EL (cell line): ENCODE results near the gene PHF1.
"Not testable (repeated sequence)": the region's sequence is repeated elsewhere in the genome, so short reads cannot be mapped to it uniquely, and the experiment has no call there.

Experiments used
- DNase-seq: peaks from one replicate; pipeline ENCODE4 v3.0.0-alpha.2; 2016

Gene PHF1

DNA sequence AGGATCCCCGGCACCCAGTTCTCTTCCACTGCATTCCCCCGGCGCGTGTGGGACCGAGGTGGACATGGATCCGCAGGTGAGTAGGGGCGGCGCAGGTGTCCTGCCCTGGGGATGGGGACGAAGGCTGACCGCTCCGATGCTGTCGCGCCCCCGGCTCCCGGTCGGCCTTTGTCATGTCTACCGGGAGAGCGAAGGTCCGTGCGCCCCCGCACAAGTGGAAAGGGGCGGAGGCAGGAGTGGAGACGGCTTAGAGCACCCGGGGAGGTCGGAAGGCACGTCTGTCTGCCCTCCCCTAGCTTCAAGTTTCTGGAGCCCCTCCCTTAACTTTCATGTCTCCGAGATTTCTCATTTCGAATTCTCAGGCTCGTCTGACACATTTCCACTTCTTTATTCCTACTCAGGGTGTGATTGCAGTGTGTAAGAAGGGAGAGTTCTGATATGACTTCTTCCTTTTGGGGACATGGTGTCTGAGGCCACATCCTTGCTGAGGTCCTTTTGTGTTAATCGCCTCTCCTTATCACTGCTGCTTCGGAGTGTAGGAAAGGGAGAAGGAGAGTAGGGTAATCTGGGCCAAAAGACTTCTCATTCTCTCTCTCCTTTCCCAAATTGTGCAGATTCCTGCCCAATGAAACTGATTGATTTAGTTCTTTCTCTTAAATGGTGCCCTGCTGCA, 18.8 kb upstream of the PHF1 start:
- peak; percentile 54 for DNase-seq

GRCh38 chr6:33392595-33392948, 18.2 kb upstream of the PHF1 start:
- no peak for DNase-seq

- no peak for DNase-seq
Measured at GRCh38 chr6:33392979-33393378, 17.8 kb upstream of the PHF1 start.

DNA sequence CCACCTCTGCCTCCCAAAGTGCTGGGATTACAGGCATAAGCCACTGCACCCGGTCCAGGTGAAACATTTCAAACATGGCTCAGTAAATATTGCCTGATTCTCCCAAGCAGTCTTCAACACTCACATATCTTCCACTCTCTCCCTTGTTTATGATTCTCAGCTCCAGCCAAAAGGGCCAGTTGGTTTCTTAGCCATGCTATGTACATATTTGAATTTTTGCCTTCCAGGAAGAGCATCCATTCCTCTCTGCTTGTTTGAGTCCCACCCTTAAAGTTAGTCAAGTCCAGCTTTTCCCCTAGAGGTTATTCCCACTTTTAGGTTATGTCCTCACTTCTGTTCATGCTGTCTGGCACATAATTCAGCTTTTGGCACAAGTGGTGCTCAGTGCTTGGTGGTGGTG, 13.3 kb upstream of the PHF1 start:
- no peak for DNase-seq

DNA sequence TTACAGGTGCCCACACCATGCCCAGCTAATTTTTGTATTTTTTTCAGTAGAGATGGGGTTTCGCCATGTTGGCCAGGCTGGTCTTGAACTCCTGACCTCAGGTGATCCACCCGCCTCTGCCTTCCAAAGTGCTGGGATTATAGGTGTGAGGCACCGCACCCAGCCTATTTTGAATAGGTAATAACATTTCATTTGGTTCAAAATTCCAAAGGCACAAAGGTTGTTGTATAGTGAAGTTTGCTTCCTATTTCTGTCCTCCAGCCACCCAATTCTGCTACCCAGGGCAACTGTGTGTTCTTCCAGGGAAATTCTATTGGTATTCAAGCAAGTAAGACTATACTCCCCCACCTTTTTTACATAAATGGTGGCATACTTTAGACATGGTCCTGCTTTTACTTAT, 12.2 kb upstream of the PHF1 start:
- DNase-seq: not testable (repeated sequence)

DNA sequence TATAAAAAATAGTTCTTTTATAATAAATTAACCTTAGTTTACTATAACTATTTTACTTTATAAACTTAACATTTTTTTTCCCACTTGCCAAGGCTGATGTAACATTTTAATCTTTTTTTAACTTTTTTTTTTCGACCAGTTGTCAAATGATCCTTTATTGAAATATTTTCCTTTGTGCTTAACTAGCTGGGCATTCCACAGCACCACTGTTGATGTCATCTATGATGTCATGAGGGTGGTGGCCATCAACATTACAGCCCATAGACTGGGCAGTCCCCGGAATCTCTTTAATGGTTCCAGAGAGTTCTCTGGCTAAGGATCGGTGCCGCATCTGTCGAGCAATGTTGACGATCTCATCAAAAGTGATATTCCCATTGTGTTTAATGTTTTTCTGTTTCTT, 10.9 kb upstream of the PHF1 start:
- DNase-seq: not testable (repeated sequence)

DNA sequence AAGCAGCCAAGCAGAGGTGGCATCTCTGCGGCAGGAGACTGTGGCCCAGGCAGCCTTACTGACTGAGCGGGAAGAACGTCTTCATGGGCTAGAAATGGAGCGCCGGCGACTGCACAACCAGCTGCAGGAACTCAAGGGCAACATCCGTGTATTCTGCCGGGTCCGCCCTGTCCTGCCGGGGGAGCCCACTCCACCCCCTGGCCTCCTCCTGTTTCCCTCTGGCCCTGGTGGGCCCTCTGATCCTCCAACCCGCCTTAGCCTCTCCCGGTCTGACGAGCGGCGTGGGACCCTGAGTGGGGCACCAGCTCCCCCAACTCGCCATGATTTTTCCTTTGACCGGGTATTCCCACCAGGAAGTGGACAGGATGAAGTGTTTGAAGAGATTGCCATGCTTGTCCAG, 5.9 kb upstream of the PHF1 start:
- no peak for DNase-seq

DNA sequence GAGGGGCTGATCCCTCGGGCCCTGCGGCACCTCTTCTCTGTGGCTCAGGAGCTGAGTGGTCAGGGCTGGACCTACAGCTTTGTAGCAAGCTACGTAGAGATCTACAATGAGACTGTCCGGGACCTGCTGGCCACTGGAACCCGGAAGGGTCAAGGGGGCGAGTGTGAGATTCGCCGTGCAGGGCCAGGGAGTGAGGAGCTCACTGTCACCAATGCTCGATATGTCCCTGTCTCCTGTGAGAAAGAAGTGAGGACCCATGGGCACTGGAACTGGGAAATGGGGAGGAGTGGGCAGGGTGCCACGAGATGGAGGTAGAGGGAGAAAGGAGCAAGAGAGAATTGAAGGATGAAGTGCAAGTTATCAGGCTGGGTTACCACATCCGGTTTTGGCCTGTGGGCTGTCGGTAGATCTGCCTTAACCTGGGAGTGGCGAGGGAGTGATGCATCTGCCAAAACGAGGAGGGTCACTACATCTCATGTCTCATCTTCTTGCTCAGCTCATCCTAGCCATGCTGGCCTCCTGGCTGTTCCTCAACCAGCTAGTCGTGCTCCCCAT, 5.4 kb upstream of the PHF1 start:
- DNase-seq: no peak

GRCh38 chr6:33406126-33406525, 4.7 kb upstream of the PHF1 start:
- no peak for DNase-seq

GRCh38 chr6:33407132-33407718, 3.6 kb upstream of the PHF1 start:
- DNase-seq: peak; percentile 49

GRCh38 chr6:33410050-33410710, 634 bp upstream of the PHF1 start:
- DNase-seq: peak; percentile 99

GRCh38 chr6:33411632-33412005, 805 bp downstream of the PHF1 start:
- no peak for DNase-seq

DNA sequence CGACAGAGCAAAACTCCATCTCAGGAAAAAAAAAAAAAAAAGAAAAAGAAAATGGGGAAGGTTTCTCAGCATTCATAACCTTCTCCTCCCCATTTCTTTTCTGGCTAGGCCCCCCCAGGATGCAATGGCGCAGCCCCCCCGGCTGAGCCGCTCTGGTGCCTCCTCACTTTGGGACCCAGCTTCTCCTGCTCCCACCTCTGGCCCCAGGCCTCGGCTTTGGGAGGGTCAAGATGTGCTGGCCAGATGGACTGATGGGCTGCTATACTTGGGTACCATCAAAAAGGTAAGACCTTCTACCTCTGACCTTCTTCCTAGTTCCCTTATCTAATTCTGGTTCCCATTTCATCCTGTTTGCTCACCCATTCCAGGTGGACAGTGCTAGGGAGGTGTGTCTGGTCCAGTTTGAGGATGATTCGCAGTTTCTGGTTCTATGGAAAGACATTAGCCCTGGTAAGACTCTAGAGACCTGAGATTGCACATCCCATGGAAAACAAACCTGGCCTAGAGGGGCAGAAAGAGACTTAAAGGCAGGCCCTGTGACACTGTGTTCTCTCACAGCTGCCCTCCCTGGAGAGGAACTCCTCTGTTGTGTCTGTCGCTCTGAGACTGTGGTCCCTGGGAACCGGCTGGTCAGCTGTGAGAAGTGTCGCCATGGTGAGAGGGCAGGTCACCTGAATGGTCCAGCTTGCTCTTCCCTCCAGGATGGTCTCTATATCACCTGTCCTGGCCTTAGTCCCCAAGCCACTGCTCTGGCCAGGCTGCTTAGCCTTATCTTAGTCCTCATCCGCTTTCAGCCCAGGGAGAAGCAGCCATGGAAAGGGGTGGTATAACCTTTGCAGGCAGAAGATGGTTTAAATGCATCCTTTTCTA, 1.6 kb downstream of the PHF1 start:
- DNase-seq: no peak

- no peak for DNase-seq
Measured at GRCh38 chr6:33413241-33414120, 2.7 kb downstream of the PHF1 start.

GRCh38 chr6:33414592-33415271, 3.9 kb downstream of the PHF1 start:
- DNase-seq: peak; percentile 38

DNA sequence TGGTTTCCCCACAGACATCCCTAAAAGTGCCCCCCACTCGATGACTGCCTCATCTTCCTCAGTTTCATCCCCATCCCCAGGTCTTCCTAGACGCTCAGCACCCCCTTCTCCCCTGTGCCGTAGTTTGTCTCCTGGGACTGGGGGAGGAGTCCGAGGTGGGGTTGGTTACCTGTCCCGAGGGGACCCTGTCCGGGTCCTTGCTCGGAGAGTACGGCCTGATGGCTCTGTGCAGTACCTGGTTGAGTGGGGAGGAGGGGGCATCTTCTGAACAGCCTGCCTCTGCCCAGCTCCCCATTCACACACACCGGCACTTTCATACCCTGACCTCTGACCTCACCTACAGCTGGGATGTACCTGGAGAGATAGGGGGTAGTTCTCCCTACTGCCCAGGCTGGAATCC, 5.0 kb downstream of the PHF1 start:
- no peak for DNase-seq

- DNase-seq: no peak
Measured at GRCh38 chr6:33416386-33417127, 5.7 kb downstream of the PHF1 start.

GRCh38 chr6:33417128-33417902, 6.5 kb downstream of the PHF1 start:
- peak; percentile 98 for DNase-seq

DNA sequence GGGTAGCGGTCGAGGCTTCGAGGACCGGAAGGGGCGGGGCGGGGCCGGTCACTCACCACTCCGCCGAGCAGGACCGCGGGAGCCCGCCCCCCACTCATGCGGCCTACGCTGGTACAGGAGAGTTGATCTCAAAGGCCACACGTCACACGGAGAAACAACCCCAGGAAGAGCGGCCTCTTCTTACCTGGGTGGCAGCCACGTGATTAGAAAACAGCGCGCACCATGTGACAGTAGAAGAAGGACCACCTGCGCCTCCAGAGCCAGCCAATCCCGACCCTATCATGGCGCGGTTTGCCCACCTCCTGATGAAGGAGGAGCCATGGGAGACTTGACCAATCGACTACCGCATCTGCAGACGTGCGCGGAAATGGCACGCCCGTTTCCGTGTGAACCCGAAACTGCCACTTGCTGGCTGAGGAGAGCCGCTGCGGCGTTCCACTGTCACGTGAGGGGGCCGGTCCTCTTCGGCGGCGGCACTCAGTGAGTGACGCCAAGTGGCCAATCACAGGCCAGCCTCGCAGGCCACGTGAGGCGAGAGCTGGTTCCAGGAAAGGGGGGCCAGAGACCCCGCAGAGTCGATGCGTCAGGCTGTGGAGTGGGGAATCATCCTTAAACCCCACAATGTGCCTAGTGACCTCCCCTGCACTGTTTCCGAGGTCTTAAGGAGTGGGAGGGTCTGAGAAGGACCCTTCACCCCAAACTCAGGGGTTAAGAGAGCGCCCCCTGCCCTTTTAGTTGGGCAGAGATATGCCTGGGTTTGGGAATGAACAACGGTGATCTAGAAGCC, 7.3 kb downstream of the PHF1 start, which contains the start of gene CUTA:
TSS of gene CUTA (minus strand) at position 205 of the 787 bp plus-strand sequence. CDS start at position 98, 107 bp downstream.
- DNase-seq: peak; percentile 100
